ENCODE measurements around the gene SPATS2.

SPATS2 gene

DNA sequence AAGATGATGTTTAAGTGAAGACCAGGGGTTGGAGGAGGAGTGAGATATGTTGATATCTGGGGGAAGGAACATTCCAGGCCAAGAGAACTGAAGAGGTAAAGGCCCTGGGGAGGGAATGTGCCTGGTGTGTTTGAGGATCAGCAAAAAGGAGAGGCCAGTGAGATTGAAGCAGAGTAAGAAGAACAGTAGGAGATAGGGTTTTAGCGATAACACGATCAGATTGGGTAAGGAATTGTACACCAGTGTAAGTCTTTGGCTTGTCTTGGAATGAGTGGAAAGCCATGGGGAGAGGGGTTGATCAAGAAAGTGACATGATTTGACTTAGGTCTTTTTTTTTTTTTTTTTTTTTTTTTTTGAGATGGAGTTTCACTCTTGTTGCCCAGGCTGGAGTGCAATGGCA, 39.4 kb upstream of the SPATS2 start:
- no peak for TF ChIP-seq ZFX (IDR thresholded peaks at IDR 0.05)
- TF ChIP-seq, protein P1, sequence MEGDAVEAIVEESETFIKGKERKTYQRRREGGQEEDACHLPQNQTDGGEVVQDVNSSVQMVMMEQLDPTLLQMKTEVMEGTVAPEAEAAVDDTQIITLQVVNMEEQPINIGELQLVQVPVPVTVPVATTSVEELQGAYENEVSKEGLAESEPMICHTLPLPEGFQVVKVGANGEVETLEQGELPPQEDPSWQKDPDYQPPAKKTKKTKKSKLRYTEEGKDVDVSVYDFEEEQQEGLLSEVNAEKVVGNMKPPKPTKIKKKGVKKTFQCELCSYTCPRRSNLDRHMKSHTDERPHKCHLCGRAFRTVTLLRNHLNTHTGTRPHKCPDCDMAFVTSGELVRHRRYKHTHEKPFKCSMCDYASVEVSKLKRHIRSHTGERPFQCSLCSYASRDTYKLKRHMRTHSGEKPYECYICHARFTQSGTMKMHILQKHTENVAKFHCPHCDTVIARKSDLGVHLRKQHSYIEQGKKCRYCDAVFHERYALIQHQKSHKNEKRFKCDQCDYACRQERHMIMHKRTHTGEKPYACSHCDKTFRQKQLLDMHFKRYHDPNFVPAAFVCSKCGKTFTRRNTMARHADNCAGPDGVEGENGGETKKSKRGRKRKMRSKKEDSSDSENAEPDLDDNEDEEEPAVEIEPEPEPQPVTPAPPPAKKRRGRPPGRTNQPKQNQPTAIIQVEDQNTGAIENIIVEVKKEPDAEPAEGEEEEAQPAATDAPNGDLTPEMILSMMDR (conservative IDR thresholded peaks at IDR 0.05): no peak
- no peak overlapping the region for H3K27ac ChIP-seq

DNA sequence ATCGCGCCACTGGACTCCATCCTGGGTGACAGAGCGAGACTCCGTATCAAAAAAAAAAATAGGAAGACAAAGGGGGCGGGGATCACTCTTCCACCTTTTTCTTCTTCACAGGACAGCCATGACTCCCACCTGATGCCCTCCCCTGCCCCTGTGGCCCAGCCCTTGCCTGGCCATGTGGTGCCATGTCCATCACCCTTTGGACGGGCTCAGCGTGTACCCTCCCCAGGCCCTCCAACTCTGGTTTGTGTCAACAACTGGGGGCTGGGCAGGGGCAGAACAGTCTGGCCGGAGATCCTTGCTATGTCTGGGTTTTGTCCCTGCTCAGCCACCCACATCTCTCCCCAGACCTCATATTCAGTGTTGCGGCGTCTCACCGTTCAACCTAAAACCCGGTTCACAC, 38.4 kb upstream of the SPATS2 start:
- H3K27ac ChIP-seq: no peak overlapping the region
- TF ChIP-seq, protein P1 (conservative IDR thresholded peaks at IDR 0.05): no peak
- TF ChIP-seq ZFX (IDR thresholded peaks at IDR 0.05): no peak

DNA sequence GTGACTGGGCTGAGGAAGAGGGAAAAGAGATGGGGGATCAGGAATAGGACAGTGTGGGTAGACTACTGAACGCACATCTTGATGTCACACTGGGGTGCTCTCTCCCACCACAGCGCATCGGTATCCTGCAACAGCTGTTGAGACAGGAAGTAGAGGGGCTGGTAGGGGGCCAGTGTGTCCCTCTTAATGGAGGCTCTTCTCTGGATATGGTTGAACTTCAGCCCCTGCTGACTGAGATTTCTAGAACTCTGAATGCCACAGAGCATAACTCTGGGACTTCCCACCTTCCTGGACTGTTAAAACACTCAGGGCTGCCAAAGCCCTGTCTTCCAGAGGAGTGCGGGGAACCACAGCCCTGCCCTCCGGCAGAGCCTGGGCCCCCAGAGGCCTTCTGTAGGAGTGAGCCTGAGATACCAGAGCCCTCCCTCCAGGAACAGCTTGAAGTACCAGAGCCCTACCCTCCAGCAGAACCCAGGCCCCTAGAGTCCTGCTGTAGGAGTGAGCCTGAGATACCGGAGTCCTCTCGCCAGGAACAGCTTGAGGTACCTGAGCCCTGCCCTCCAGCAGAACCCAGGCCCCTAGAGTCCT, 37.1 kb upstream of the SPATS2 start:
- no peak for TF ChIP-seq ZFX (IDR thresholded peaks at IDR 0.05)
- TF ChIP-seq, protein P1 (conservative IDR thresholded peaks at IDR 0.05): no peak

DNA sequence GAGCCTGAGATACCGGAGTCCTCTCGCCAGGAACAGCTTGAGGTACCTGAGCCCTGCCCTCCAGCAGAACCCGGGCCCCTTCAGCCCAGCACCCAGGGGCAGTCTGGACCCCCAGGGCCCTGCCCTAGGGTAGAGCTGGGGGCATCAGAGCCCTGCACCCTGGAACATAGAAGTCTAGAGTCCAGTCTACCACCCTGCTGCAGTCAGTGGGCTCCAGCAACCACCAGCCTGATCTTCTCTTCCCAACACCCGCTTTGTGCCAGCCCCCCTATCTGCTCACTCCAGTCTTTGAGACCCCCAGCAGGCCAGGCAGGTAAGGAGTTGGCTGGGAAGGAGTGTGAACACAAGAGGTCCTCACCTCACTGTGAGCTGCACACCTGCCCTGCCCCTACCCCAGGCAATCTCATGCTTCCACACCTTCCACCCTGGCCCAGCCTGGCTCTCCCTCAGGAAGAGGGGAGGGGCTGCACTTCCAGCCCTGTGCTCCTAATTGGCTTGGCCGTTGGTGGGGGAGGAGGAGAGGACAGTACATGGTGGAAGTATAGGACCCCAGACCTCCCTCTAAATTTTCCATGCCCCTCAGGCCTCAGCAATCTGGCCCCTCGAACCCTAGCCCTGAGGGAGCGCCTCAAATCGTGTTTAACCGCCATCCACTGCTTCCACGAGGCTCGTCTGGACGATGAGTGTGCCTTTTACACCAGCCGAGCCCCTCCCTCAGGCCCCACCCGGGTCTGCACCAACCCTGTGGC, 36.5 kb upstream of the SPATS2 start:
- TF ChIP-seq, protein P1 (conservative IDR thresholded peaks at IDR 0.05): no peak
- no peak for TF ChIP-seq ZFX (IDR thresholded peaks at IDR 0.05)
- H3K27ac ChIP-seq: peak overlapping the region; percentile 21; the same call in 1 of the 2 replicates

More for the DNA sequence above, 37.1 kb upstream of the SPATS2 start:
- no peak overlapping the region for H3K27ac ChIP-seq

DNA sequence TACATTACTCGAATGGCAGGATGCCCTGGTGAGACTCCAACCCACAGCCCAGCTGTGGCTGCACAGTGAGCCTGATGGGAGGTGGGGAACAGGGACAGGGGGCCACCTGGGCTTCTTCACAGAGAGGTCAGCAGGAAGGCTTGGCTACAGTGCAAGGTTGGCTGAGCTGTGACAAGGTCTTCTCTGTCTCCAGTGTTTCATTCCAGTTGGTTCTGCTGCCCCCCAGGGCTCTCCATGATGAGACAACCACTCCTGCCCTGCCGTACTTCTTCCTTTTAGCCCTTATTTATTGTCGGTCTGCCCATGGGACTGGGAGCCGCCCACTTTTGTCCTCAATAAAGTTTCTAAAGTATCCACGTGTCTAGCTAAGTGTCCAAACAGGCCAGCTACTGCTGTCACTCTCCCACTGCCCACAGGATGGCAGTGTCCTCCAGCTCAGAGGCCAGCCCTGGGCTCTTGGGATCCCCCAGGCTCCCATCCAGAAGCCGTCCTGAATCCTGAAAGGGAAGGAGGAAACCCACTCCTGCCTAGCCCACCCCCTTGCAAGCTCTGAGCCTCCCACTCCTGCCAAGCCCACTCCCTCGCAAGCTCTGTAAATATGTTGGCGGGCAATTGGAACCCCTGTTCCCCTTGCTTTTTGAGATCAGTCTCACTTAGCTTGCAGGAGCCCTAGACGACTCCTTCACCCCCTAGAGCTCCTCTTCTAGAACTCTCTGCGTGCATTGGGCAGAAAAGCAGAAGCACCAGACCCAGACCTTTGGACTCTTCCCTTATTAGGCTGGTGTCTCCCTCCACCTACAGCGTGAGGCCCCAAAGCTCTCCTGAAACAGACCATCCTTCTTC, 35.7 kb upstream of the SPATS2 start:
- peak overlapping the region; percentile 21; the same call in 1 of the 2 replicates for H3K27ac ChIP-seq
- no peak for TF ChIP-seq ZFX (IDR thresholded peaks at IDR 0.05)
- TF ChIP-seq, protein P1 (conservative IDR thresholded peaks at IDR 0.05): peak; percentile 92

DNA sequence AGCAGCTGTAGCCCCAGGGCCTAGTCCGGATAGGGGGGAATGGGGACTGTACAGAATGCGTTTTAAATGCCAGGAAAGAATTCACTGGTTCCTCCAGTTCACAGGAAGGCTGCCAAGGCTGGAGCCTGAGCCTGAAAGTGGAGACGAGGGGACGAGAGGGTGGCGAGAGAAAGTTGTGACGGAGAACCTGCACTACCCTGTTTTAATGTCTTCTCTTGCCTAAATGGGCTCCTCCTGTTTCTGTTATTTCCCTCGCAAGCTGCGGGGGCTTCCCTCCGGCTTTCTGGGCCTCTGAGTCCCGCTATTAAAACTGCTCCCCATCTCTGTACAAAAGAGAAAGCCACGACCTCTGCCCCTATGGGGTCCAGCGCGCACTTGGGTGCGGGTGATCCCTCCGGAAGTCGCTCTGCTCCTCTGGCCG, 34.8 kb upstream of the SPATS2 start:
- H3K27ac ChIP-seq: no peak overlapping the region
- TF ChIP-seq ZFX (IDR thresholded peaks at IDR 0.05): no peak
- TF ChIP-seq, protein P1 (conservative IDR thresholded peaks at IDR 0.05): no peak

Data from C4-2B (cell line).